CD14-positive monocyte (primary cell): ENCODE data around the gene ARL15. TPM values are rescaled to one million over a fixed set of nuclear protein-coding genes. Genes with fewer than 3 reads are reported as not detected.
A peak's percentile ranks its signal among the peaks of the same experiment; 100 is the strongest.

Source experiments
- DNase-seq, 3 donors: peaks; one replicate each; pipeline ENCODE4 v3.0.0-alpha.2; 2011 to 2022
- H2AFZ ChIP-seq: 2 replicates; pipeline ENCODE4 v1.6.0; 2012; ENCODE audit warnings: mild to moderate bottlenecking, low read depth, low read length, inconsistent platforms; ENCODE audit not compliant: insufficient read depth, poor library complexity, severe bottlenecking
- H3K27ac ChIP-seq, 2 donors: 1 replicate in 1 of 2; 2 replicates in 1 of 2; pipeline ENCODE4 v1.5.1; 2012 to 2013; ENCODE audit warnings: low read length in 2 of 2, control low read depth in 1 of 2, inconsistent platforms in 1 of 2, low read depth in 1 of 2, mild to moderate bottlenecking in 1 of 2
- H3K27me3 ChIP-seq, 2 donors: one replicate each; pipeline versions ENCODE4 v1.6.0 to v1.6.1; 2011 to 2013; ENCODE audit warnings: low read length in 2 of 2; ENCODE audit not compliant: control insufficient read depth in 2 of 2, insufficient read depth in 2 of 2
- H3K36me3 ChIP-seq, 2 donors: replicated peaks in 1 of 2; 1 replicate in 1 of 2; 2 replicates in 1 of 2; pipeline versions ENCODE4 v1.5.1 to v1.6.1; 2012 to 2013; ENCODE audit warnings: low read length in 2 of 2, control low read depth in 1 of 2, inconsistent platforms in 1 of 2, mild to moderate bottlenecking in 1 of 2; ENCODE audit not compliant: insufficient read depth in 2 of 2, control insufficient read depth in 1 of 2
- H3K4me1 ChIP-seq, 2 donors: 1 replicate in 1 of 2; 2 replicates in 1 of 2; pipeline versions ENCODE4 v1.5.1 to v1.6.1; 2012 to 2013; ENCODE audit warnings: low read length in 2 of 2, control low read depth in 1 of 2, inconsistent platforms in 1 of 2, mild to moderate bottlenecking in 1 of 2, moderate library complexity in 1 of 2; ENCODE audit not compliant: insufficient read depth in 2 of 2, control insufficient read depth in 1 of 2
- H3K4me2 ChIP-seq: replicated peaks from 2 replicates; pipeline ENCODE3; 2012; ENCODE audit warnings: low read length, moderate library complexity, mild to moderate bottlenecking; ENCODE audit not compliant: poor library complexity, severe bottlenecking; ENCODE audit errors: extremely low read depth
- H3K4me3 ChIP-seq, 3 experiments: fragments of 200-600 bp in 1 of 3; sonication (generic) in 1 of 3; replicated peaks in 1 of 3; 1 replicate in 2 of 3; 2 replicates in 1 of 3; pipeline ENCODE4 v1.5.1; 2011 to 2013; ENCODE audit warnings: low read length in 3 of 3, mild to moderate bottlenecking in 3 of 3, control low read depth in 2 of 3, low read depth in 2 of 3, inconsistent platforms in 1 of 3, moderate library complexity in 1 of 3
- H3K79me2 ChIP-seq: 2 replicates; pipeline ENCODE4 v1.6.0; 2012; ENCODE audit warnings: mild to moderate bottlenecking, control low read depth, inconsistent platforms, low read length, moderate library complexity; ENCODE audit not compliant: insufficient read depth
- H3K9ac ChIP-seq: 2 replicates; pipeline ENCODE4 v1.6.0; 2017; ENCODE audit warnings: low read length, mild to moderate bottlenecking; ENCODE audit not compliant: insufficient read depth, poor library complexity, severe bottlenecking
- H3K9me3 ChIP-seq, 2 donors: replicated peaks in 1 of 2; 1 replicate in 1 of 2; 2 replicates in 1 of 2; pipeline versions ENCODE4 v1.5.1 to v1.6.1; 2012 to 2013; ENCODE audit warnings: low read length in 2 of 2, control low read depth in 1 of 2; ENCODE audit not compliant: control insufficient read depth in 1 of 2, insufficient read depth in 1 of 2
- H4K20me1 ChIP-seq: 2 replicates; pipeline ENCODE4 v1.6.0; 2012; ENCODE audit warnings: mild to moderate bottlenecking, low read length, control low read depth, moderate library complexity; ENCODE audit not compliant: insufficient read depth
- H3K27ac Mint-ChIP-seq, 7 donors: one replicate each; pipeline ENCODE4 v1.8.0; 2020; ENCODE audit warnings: mild to moderate bottlenecking in 7 of 7, mixed read lengths in 7 of 7, moderate library complexity in 6 of 7, inconsistent platforms in 2 of 7
- H3K27me3 Mint-ChIP-seq, 3 donors: one replicate each; pipeline ENCODE4 v1.8.0; 2021 to 2022; ENCODE audit warnings: low read depth in 3 of 3, mild to moderate bottlenecking in 3 of 3, mixed read lengths in 3 of 3, moderate library complexity in 3 of 3, inconsistent platforms in 1 of 3
- H3K36me3 Mint-ChIP-seq, 2 donors: one replicate each; pipeline ENCODE4 v1.8.0; 2020; ENCODE audit warnings: mixed read lengths in 2 of 2, inconsistent platforms in 1 of 2, mild to moderate bottlenecking in 1 of 2
- H3K4me1 Mint-ChIP-seq: one replicate; pipeline ENCODE4 v1.8.0; 2020; ENCODE audit warnings: mild to moderate bottlenecking, mixed read lengths
- H3K4me3 Mint-ChIP-seq, 2 donors: one replicate each; pipeline ENCODE4 v1.8.0; 2020; ENCODE audit warnings: mild to moderate bottlenecking in 2 of 2, mixed read lengths in 2 of 2, moderate library complexity in 1 of 2
- H3K9me3 Mint-ChIP-seq, 7 donors: one replicate each; pipeline ENCODE4 v1.8.0; 2020 to 2022; ENCODE audit warnings: mixed read lengths in 7 of 7, mild to moderate bottlenecking in 6 of 7, moderate library complexity in 6 of 7, inconsistent platforms in 2 of 7
- WGBS: methylation state at CpG from one replicate; pipeline ENCODE4 v1.1.5; 2013; ENCODE audit warnings: missing lambda C conversion rate; ENCODE audit not compliant: insufficient coverage; 5-methylcytosine and 5-hydroxymethylcytosine counted together
- intact Hi-C, 2 donors: fragments of 100-400 bp; cut with micrococcal nuclease; formaldehyde crosslinking; loops; one replicate each; pipeline versions ENCODE4 v1.15.0 to v1.15.1; 2023
- polyA plus RNA-seq, 3 donors: library from polyadenylated mRNA; depleted of rRNA in 1 of 3; unstranded in 2 of 3; stranded (reverse) in 1 of 3; fragments of 300-500 nt in 2 of 3; fragments of >200 nt in 1 of 3; fragmentation: Illumina TruSeq in 2 of 3; gene quantifications; 1 replicate in 2 of 3; 2 replicates in 1 of 3; pipeline ENCODE4 v1.2.3, GENCODE V29; 2012 to 2021
- TF ChIP-seq, protein P1 (sequence below): fragments of 200-600 bp; IDR thresholded peaks from one replicate; pipeline ENCODE4 v1.8.0; 2022; ENCODE audit warnings: antibody characterized with exemption, mild to moderate bottlenecking

ARL15 gene
- polyA plus RNA-seq, 3 donors: 10.5 to 27.6 (median 18.0) TPM

DNA sequence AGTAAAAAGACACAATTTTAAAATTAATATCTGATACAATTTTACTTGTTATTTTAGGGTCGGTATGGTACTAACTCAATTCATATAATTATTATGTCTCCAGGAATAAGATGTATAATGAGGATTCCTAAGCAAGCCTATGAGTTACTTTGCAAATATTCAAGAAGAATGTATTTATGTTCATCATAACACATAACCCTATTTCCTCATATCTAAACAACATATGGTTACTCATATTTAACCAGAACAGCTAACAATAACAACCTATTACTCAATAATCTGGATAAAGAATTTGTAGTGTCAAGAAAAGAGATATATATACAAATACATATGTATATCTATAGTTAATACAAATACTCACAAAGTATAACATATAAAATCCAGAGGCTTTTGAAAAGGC is 285.9 kb downstream of the ARL15 start:
- intact Hi-C loops: no loop called here
- H3K9me3 ChIP-seq: no peaks in the 10 kb centered on the region
- H3K27me3 ChIP-seq: no peaks in the 10 kb centered on the region
- no peak overlapping the region for H3K4me2 ChIP-seq
- Mint-ChIP-seq H3K4me3 (no peak overlapping the region), H3K27me3 (peaks cover 0 to 2% (median 2%) of the 10 kb centered on the region in 3 donors), H3K9me3 (no peaks in the 10 kb centered on the region), H3K36me3 (peaks cover 4 to 6% of the 10 kb centered on the region in 2 donors), H3K27ac (no peak overlapping the region), H3K4me1 (peaks cover 27% of the 10 kb centered on the region)
- peaks cover 7% of the 10 kb centered on the region for H4K20me1 ChIP-seq
- no peak overlapping the region for H3K27ac ChIP-seq
- H3K4me3 ChIP-seq: no peak overlapping the region
- no peak for DNase-seq
- no peaks in the 10 kb centered on the region for H3K36me3 ChIP-seq
- H3K9ac ChIP-seq: no peak overlapping the region
- no peaks in the 10 kb centered on the region for H3K79me2 ChIP-seq
- H2AFZ ChIP-seq: no peak overlapping the region
- H3K4me1 ChIP-seq: peaks cover 16 to 19% of the 10 kb centered on the region in 2 donors
- no CpG with 5 or more reads among the region's 1 CpG for WGBS
- TF ChIP-seq, protein P1, sequence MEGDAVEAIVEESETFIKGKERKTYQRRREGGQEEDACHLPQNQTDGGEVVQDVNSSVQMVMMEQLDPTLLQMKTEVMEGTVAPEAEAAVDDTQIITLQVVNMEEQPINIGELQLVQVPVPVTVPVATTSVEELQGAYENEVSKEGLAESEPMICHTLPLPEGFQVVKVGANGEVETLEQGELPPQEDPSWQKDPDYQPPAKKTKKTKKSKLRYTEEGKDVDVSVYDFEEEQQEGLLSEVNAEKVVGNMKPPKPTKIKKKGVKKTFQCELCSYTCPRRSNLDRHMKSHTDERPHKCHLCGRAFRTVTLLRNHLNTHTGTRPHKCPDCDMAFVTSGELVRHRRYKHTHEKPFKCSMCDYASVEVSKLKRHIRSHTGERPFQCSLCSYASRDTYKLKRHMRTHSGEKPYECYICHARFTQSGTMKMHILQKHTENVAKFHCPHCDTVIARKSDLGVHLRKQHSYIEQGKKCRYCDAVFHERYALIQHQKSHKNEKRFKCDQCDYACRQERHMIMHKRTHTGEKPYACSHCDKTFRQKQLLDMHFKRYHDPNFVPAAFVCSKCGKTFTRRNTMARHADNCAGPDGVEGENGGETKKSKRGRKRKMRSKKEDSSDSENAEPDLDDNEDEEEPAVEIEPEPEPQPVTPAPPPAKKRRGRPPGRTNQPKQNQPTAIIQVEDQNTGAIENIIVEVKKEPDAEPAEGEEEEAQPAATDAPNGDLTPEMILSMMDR: no peak

DNA sequence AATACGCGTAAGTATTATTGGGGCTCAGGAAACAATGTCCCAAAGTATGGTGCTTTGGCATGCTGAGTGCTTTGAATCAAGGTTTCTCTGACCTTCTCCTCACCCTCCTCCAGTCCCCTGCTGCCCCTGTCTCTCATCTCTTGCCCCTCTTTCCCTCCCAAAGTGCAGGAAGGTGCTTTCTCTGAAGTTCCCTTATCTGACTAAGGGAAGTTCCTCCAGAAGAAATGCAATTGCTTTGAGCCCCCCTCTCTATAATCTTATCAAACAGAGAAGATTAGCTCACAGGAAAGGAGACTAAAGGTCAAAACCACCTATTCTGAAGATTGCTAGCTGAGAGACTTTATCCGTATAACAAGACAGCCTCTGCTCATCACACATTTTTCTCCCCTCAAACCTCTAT is 288.1 kb downstream of the ARL15 start:
- no peaks in the 10 kb centered on the region for H3K9me3 Mint-ChIP-seq
- H3K4me1 ChIP-seq: peaks cover 21 to 25% of the 10 kb centered on the region in 2 donors
- H3K9ac ChIP-seq: no peak overlapping the region
- H2AFZ ChIP-seq: no peak overlapping the region
- H3K36me3 ChIP-seq: no peaks in the 10 kb centered on the region
- peaks cover 7% of the 10 kb centered on the region for H4K20me1 ChIP-seq
- H3K4me1 Mint-ChIP-seq: peaks cover 36% of the 10 kb centered on the region
- TF ChIP-seq, protein P1: no peak
- peaks cover 2% of the 10 kb centered on the region in 3 donors for H3K27me3 Mint-ChIP-seq
- DNase-seq: peak in 1 of 3 donors; percentile 2
- H3K27me3 ChIP-seq: no peaks in the 10 kb centered on the region
- H3K27ac Mint-ChIP-seq: peak overlapping the region in 3 of 7 donors; percentile 7 to 28 (median 25)
- peak overlapping the region; percentile 48 for H3K4me2 ChIP-seq
- WGBS: 40% methylated on average over 3 of the region's 3 CpGs
- intact Hi-C loops: no loop called here
- H3K9me3 ChIP-seq: no peaks in the 10 kb centered on the region
- no peaks in the 10 kb centered on the region for H3K79me2 ChIP-seq
- no peak overlapping the region for H3K27ac ChIP-seq
- peak overlapping the region in 1 of 2 donors; percentile 75 for H3K4me3 Mint-ChIP-seq
- peak overlapping the region in 1 of 3 experiments; percentile 17 for H3K4me3 ChIP-seq
- peaks cover 3 to 5% of the 10 kb centered on the region in 2 donors for H3K36me3 Mint-ChIP-seq
